Activated CD4-positive, alpha-beta T cell treated with anti-CD3 and anti-CD28 coated beads for 36 hours (primary cell): ENCODE data around the gene ASPSCR1. TPM values are rescaled to one million over a fixed set of nuclear protein-coding genes. Genes with fewer than 3 reads are reported as not detected.
"Not testable (repeated sequence)": the region's sequence is repeated elsewhere in the genome, so short reads cannot be mapped to it uniquely, and the experiment has no call there.

Source experiments
- ATAC-seq: fragments of 200-7000 bp; cut with Tn5 transposase; one replicate; pipeline ENCODE4 v1.10.0; 2021; ENCODE audit warnings: mild to moderate bottlenecking, moderate library complexity
- CTCF ChIA-PET: fragments of 350-600 bp; sonication (Branson Sonifier 250); formaldehyde crosslinking; loops from one replicate; lab custom pipeline; 2021; ENCODE audit warnings: antibody characterized with exemption; lab: Charles Lee
- POLR2A ChIA-PET: fragments of 350-600 bp; sonication (Branson Sonifier 250); formaldehyde crosslinking; loops from one replicate; lab custom pipeline; 2021; ENCODE audit warnings: antibody characterized with exemption, inconsistent platforms; lab: Charles Lee
- DNase-seq: peaks from one replicate; pipeline ENCODE4 v3.0.0-alpha.2; 2020
- H3K27ac Mint-ChIP-seq: one replicate; pipeline ENCODE4 v1.8.0; 2021; ENCODE audit warnings: mixed read lengths
- H3K27me3 Mint-ChIP-seq: one replicate; pipeline ENCODE4 v1.8.0; 2021; ENCODE audit warnings: mixed read lengths
- H3K36me3 Mint-ChIP-seq: one replicate; pipeline ENCODE4 v1.8.0; 2021; ENCODE audit warnings: low read depth, mixed read lengths
- H3K4me1 Mint-ChIP-seq: one replicate; pipeline ENCODE4 v1.8.0; 2021; ENCODE audit warnings: mixed read lengths
- H3K4me3 Mint-ChIP-seq: one replicate; pipeline ENCODE4 v1.8.0; 2021; ENCODE audit warnings: mild to moderate bottlenecking, moderate library complexity, mixed read lengths
- H3K9me3 Mint-ChIP-seq: one replicate; pipeline ENCODE4 v1.8.0; 2021; ENCODE audit warnings: low read depth, mixed read lengths
- intact Hi-C, 2 experiments: fragments of 100-400 bp; cut with DNase I in 1 of 2; cut with micrococcal nuclease in 1 of 2; formaldehyde crosslinking; loops; one replicate each; pipeline versions ENCODE4 v1.14.2 to v1.15.1; 2022 to 2024; cut with DNase I, micrococcal nuclease
- total RNA-seq, 2 experiments: library from RNA; stranded (reverse); gene quantifications; one replicate each; pipeline ENCODE4 v1.2.3, GENCODE V29; 2021

The ASPSCR1 gene
- total RNA-seq, 2 experiments from 2014 or later: 23.3 to 26.5 TPM

DNA sequence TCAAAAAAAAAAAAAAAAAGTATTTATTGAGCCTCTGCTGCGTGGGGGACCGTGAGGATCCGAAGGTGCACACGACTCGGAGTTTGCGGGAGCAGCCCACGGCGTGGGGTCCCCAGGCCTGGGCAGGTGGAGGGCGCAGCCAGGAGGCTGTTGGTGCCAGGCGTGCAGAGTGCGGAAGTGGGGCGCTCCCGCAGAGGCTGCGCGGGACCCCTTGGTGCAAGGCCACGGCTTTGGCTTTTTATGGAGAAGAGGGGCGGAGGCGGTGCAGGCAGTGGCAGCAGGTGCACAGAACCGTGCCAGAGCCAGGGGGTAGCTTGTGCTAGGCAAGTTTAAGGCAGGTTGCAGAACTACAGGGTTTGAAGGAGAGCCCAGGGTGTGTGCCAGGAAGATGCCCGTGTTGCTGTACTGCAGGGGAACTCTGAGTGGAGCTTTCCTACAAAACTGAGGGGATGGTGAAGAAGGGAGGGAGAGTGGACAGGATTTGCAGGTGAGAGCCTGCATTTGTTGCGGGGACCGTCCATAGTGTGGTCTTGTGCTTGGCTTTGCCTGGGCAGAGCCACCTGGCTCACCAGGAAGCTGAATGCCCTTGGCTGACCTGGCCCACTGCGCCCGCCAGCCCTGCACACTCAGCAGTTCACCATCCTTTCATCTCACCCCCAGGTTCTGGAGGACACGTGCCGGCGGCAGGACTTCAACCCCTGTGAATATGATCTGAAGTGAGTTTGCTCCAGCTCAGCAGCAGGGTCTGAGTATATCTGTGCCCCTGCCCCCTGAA is 1.3 kb downstream of the ASPSCR1 start:
- Mint-ChIP-seq H3K27ac (no peak overlapping the region), H3K4me1 (peaks cover 34% of the 10 kb centered on the region), H3K4me3 (peak overlapping the region; percentile 74), H3K9me3 (no peaks in the 10 kb centered on the region), H3K27me3 (no peaks in the 10 kb centered on the region), H3K36me3 (peaks cover 5% of the 10 kb centered on the region)
- intact Hi-C loops: loop anchor here in 1 of 2 experiments (5.0 to 10.0 kb wide), 2 partner anchors 294 to 944 kb away; partner anchors contain the start of genes BAIAP2 and CSNK1D
- ChIA-PET POLR2A (interaction anchor here (0.6 kb wide), 1 partner anchor 33 kb away, joined by 5 read pairs; no protein-coding TSS in a partner anchor), CTCF (interaction anchor here (2.4 kb wide), 1 partner anchor 59 kb away, joined by 6 read pairs; the partner anchor contains the start of gene DCXR)
- DNase-seq: no peak
- no peak for ATAC-seq

DNA sequence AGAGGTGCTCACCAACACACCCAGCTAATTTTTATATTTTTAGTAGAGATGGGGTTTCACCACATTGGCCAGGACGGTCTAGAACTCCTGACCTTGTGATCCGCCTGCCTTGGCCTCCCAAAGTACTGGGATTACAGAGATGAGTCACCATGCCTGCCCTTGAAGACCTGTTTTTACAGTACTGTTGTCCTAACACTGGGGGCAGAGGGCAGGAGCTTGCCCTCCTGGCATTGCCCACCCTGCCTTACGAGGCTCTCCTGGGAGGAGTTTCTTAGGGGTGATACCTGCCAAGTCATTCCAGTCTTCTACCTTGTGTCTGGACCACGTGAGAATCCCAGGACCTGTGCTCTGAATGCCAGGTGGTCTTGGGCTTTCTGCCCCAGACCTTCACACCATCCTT is 2.7 kb downstream of the ASPSCR1 start:
- CTCF ChIA-PET: interaction anchor here (2.4 kb wide), 1 partner anchor 57 kb away, joined by 6 read pairs; the partner anchor contains the start of gene DCXR
- no peak for ATAC-seq
- Mint-ChIP-seq H3K36me3 (peaks cover 11% of the 10 kb centered on the region), H3K4me3 (no peak overlapping the region), H3K27me3 (no peaks in the 10 kb centered on the region), H3K27ac (no peak overlapping the region), H3K4me1 (peaks cover 36% of the 10 kb centered on the region), H3K9me3 (no peaks in the 10 kb centered on the region)
- no peak for DNase-seq
- intact Hi-C loops: no loop called here
- POLR2A ChIA-PET: interaction anchor here (0.6 kb wide), 1 partner anchor 17 kb away, joined by 7 read pairs; no protein-coding TSS in a partner anchor

DNA sequence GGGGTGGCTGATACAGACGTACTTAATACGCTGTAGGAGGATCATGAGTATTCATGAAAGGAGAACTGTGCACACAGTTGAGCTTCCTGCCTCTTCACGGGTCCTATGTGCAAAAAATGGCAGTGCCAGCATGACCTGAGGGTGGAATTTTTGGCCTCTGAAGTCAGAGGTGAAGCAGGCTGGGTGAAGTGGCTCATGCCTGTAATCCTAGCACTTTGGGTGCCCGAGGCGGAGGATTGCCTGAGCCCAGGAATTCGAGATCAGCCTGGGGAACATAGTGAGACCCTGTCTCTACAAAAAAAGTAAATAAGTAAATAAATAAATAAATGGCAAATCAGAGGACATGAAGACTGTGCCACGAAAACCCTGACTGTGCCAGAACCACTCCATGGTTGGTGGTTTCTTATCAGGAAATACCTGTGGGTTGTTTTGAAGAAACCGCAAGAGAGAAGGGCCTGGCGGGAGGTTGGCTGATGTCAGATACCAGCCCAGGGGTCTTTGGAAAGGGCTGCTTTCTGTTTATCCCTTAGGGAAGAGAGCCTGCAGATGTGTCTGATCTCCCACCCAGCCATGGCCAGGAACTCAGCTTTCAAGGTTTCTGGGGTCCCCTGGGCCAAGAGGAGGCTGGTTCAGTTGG is 3.4 kb downstream of the ASPSCR1 start:
- intact Hi-C loops: no loop called here
- POLR2A ChIA-PET: no interaction called here

DNA sequence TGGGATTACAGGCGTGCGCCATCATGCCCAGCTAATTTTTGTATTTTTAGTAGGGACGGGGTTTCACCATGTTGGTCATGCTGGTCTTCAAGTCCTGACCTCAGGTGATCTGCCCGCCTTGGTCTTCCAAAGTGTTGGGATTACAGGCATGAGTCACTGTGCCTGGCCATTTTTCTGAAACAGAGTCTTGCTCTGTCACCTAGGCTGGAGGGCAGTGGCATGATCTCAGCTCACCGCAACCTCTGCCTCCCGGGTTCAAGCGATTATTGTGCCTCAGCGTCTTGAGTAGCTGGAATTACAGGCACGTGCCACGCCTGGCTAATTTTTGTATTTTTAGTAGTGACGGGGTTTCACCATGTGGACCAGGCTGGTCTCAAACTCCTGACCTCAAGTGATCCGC is 4.1 kb downstream of the ASPSCR1 start:
- H3K4me3 Mint-ChIP-seq, H3K9me3 Mint-ChIP-seq, H3K36me3 Mint-ChIP-seq, intact Hi-C loops, H3K27ac Mint-ChIP-seq, DNase-seq, POLR2A ChIA-PET, H3K27me3 Mint-ChIP-seq, ATAC-seq: not testable (repeated sequence)
- CTCF ChIA-PET: interaction anchor here (0.6 kb wide), 1 partner anchor 125 kb away, joined by 3 read pairs; no protein-coding TSS in a partner anchor
- H3K4me1 Mint-ChIP-seq: peaks cover 30% of the 10 kb centered on the region

More for the DNA sequence above, 3.4 kb downstream of the ASPSCR1 start:
- no peak overlapping the region for H3K4me3 Mint-ChIP-seq
- peaks cover 11% of the 10 kb centered on the region for H3K36me3 Mint-ChIP-seq
- H3K9me3 Mint-ChIP-seq: no peaks in the 10 kb centered on the region
- ATAC-seq (no peak), DNase-seq (no peak)
- no peak overlapping the region for H3K27ac Mint-ChIP-seq
- H3K4me1 Mint-ChIP-seq: peaks cover 36% of the 10 kb centered on the region
- CTCF ChIA-PET: interaction anchor here (0.6 kb wide), 1 partner anchor 10 kb away, joined by 4 read pairs; no protein-coding TSS in a partner anchor
- H3K27me3 Mint-ChIP-seq: no peaks in the 10 kb centered on the region

DNA sequence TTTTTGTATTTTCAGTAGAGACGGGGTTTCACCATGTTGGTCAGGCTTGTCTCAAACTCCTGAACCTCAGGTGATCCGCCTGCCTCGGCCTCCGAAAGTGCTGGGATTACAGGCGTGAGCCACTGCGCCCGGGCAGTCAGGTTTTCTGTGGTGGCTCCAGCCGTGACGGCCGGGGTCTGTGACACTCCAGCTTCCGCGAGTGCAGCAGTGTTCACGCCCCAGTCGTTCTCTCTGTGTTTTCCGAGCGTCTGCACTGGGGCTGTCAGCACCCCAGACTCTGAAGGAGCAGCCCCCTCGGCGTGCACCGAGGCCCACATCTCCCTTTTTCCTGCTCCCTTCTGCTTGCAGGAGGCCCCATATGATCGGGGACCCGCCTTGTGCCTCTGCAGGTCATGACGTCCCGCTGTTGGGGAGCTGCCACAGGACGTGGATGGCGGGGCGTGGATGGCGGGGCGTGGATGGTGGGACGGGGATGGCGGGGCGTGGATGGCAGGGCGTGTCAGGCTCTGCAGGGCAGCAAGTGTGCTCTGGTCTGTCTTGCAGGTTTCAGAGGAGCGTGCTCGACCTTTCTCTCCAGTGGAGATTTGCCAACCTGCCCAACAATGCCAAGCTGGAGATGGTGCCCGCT is 5.7 kb downstream of the ASPSCR1 start:
- intact Hi-C loops: no loop called here
- ATAC-seq (no peak), DNase-seq (no peak)
- ChIA-PET CTCF (interaction anchor here (0.6 to 0.7 kb wide), 2 partner anchors 38 to 326 kb away, joined by 3 read pairs; no protein-coding TSS in a partner anchor), POLR2A (no interaction called here)
- H3K4me3 Mint-ChIP-seq: no peak overlapping the region
- peaks cover 25% of the 10 kb centered on the region for H3K4me1 Mint-ChIP-seq
- H3K9me3 Mint-ChIP-seq: no peaks in the 10 kb centered on the region
- no peak overlapping the region for H3K27ac Mint-ChIP-seq
- no peaks in the 10 kb centered on the region for H3K27me3 Mint-ChIP-seq
- peaks cover 8% of the 10 kb centered on the region for H3K36me3 Mint-ChIP-seq

DNA sequence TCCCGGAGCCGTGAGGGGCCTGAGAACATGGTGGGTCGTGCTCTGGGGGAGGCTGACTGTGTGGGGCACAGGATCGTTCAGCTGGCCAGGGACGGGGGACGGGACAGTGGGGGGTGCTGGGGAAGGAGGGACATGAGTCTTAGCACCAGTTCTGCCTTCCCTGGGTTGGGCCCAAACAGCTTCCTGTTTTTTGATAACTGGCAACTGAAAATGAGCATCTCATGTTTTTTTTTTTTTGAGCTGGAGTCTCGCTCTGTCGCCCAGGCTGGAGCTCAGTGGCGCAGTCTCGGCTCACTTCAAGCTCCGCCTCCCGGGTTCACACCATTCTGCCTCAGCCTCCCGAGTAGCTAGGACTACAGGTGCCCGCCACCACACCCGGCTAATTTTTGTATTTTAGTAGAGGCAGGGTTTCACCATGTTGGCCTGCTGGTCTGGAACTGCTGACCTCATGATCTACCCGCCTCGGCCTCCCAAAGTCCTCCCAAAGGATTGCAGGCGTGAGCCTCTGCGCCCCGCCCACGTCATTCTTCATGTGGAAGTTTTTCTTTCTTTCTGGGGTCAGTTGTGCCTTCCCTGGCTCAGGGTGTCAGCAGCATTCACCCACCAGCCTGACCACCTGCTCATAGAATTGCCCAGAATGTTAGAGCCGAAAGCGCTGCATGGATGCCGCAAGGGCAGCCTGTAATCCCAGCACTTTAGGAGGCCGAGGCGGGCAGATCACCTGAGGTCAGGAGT is 6.4 kb downstream of the ASPSCR1 start:
- peaks cover 8% of the 10 kb centered on the region for H3K36me3 Mint-ChIP-seq
- intact Hi-C loops: no loop called here
- no peak overlapping the region for H3K27ac Mint-ChIP-seq
- peaks cover 22% of the 10 kb centered on the region for H3K4me1 Mint-ChIP-seq
- CTCF ChIA-PET: no interaction called here
- H3K27me3 Mint-ChIP-seq: no peaks in the 10 kb centered on the region
- DNase-seq (no peak), ATAC-seq (no peak)
- POLR2A ChIA-PET: no interaction called here
- H3K9me3 Mint-ChIP-seq: no peaks in the 10 kb centered on the region
- H3K4me3 Mint-ChIP-seq: no peak overlapping the region

DNA sequence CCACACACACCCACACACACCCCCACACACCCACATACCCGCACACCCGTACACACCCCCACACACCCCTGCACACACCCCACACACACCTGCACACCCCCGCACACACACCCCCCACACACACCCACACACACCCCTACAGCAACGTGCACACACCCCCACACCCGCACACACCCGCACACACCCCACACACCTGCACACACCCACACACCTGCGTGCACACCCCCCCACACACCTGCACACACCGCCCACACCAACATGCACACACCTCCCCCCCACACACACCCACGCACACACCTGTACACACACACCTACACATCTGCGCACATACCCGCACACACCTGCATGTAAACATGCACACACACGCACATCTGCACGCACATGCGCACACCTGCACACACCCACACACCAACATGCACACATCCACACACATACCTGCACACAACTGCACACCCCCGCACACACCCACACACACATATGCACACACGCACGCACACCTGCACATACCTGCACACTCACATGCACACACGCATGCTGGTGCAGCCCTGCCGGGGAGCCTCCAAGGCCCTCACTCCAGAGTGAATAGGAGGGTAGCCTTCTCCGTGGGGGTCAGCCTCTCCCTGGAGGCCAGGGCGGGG is 7.5 kb downstream of the ASPSCR1 start:
- CTCF ChIA-PET: no interaction called here
- Mint-ChIP-seq H3K27me3 (no peaks in the 10 kb centered on the region), H3K4me3 (no peak overlapping the region)

DNA sequence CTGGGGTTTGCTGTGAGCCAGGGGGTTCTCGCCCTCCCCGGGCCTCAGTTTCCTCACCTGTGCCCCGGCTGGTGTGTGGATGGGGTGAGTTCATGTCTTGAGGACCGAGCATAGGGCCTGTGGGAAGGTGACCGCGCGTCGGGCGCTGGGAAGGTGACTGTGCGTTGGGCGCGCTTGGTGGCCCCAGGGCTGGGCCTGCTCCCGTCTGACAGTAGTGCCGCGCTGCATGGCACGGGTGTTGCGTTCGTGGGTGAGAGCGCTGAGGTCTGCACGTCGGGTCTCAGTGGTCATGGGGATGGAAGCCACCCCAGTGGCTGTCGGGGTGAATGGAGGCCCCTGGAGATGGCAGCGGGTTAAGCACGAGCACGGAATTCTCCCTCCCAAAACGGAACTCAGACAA is 9.2 kb downstream of the ASPSCR1 start:
- Mint-ChIP-seq H3K27me3 (no peaks in the 10 kb centered on the region), H3K4me3 (no peak overlapping the region), H3K36me3 (peaks cover 8% of the 10 kb centered on the region), H3K4me1 (peaks cover 4% of the 10 kb centered on the region), H3K9me3 (no peaks in the 10 kb centered on the region), H3K27ac (no peak overlapping the region)
- no peak for ATAC-seq
- no peak for DNase-seq
- intact Hi-C loops: no loop called here
- ChIA-PET POLR2A (no interaction called here), CTCF (no interaction called here)

More for the DNA sequence above, 7.5 kb downstream of the ASPSCR1 start:
- no peak overlapping the region for H3K27ac Mint-ChIP-seq
- DNase-seq (no peak), ATAC-seq (no peak)
- POLR2A ChIA-PET: no interaction called here
- intact Hi-C loops: no loop called here
- peaks cover 12% of the 10 kb centered on the region for H3K4me1 Mint-ChIP-seq
- peaks cover 8% of the 10 kb centered on the region for H3K36me3 Mint-ChIP-seq
- no peaks in the 10 kb centered on the region for H3K9me3 Mint-ChIP-seq

DNA sequence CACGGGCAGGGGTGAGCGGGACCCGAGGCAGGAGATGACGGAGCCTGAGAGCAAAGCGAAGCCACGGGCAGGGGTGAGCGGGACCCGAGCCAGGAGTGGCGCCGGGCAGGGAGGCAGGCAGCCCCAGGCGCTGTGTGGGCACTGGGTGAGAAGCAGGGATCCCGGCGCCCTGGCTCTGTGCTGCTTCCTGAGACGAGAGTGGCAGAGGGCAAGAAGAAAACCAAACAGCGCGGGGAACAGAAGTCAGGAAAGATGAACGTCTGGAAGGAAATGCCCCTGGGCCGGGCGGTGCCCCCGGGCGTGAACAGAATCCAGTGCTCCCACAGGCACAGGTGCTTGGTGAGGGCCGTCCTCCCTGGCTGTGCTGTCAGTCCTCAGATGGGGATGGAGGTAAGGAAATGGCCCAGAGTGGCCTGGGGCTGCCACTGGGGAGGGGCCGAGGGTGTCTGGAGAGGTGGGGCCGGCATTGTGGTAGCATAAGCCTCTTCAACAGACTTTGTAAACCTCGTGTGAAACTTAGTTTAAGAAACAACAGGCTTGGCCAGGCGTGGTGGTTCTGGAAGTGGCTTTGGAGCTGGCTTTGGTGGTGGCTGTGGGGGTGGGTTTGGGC is 9.8 kb downstream of the ASPSCR1 start:
- Mint-ChIP-seq H3K4me3 (no peak overlapping the region), H3K4me1 (peaks cover 4% of the 10 kb centered on the region), H3K27me3 (no peaks in the 10 kb centered on the region), H3K9me3 (no peaks in the 10 kb centered on the region), H3K36me3 (peaks cover 8% of the 10 kb centered on the region), H3K27ac (no peak overlapping the region)
- POLR2A ChIA-PET: no interaction called here
- DNase-seq: no peak
- CTCF ChIA-PET: no interaction called here
- ATAC-seq: no peak
- intact Hi-C loops: no loop called here
